Stomach (tissue), 9 donors: ENCODE data around the gene CUL4A. TPM values are rescaled to one million over a fixed set of nuclear protein-coding genes. Genes with fewer than 3 reads are reported as not detected.

Source experiments
- DNase-seq, 2 donors: peaks; one replicate each; pipeline versions ENCODE4 v3.0.0 to v3.0.0-alpha.2; 2013 to 2019
- H3K27ac ChIP-seq, 5 donors: fragments of 200-600 bp in 4 of 5; sonication (generic) in 4 of 5; one replicate each; pipeline ENCODE4 v1.5.1; 2013 to 2019; ENCODE audit warnings: mild to moderate bottlenecking in 1 of 5, moderate library complexity in 1 of 5
- H3K27me3 ChIP-seq, 3 donors: fragments of 200-600 bp; sonication (generic); one replicate each; pipeline ENCODE4 v1.5.1; 2017 to 2019; ENCODE audit warnings: mixed run types in 1 of 3
- H3K36me3 ChIP-seq, 4 donors: fragments of 200-600 bp; sonication (generic); 1 replicate in 3 of 4; 2 replicates in 1 of 4; pipeline ENCODE4 v1.5.1; 2016 to 2019
- H3K4me1 ChIP-seq, 4 donors: fragments of 200-600 bp; sonication (generic); one replicate each; pipeline ENCODE4 v1.5.1; 2016 to 2019
- H3K4me3 ChIP-seq, 4 donors: fragments of 200-600 bp; sonication (generic) in 3 of 4; one replicate each; pipeline ENCODE4 v1.5.1; 2016 to 2019; ENCODE audit warnings: mild to moderate bottlenecking in 1 of 4
- H3K9me3 ChIP-seq, 4 donors: fragments of 200-600 bp; sonication (generic); one replicate each; pipeline ENCODE4 v1.5.1; 2016 to 2019
- EP300 ChIP-seq: sonication (generic); formaldehyde crosslinking; IDR thresholded peaks from one replicate; pipeline ENCODE4 v1.6.1; 2017; ENCODE audit warnings: antibody characterized with exemption
- POLR2A ChIP-seq, 4 donors: fragments of 450-650 bp; IDR thresholded peaks; one replicate each; pipeline ENCODE4 v1.6.1; 2016; ENCODE audit warnings: antibody characterized with exemption in 4 of 4, control low read depth in 2 of 4, mild to moderate bottlenecking in 1 of 4, moderate library complexity in 1 of 4
- POLR2AphosphoS5 ChIP-seq, 3 donors: sonication (generic); formaldehyde crosslinking; IDR thresholded peaks; one replicate each; pipeline ENCODE4 v1.6.1; 2016; ENCODE audit warnings: antibody characterized with exemption in 3 of 3
- WGBS, 5 donors: extraction: QIAGEN DNeasy Blood & Tissue Kit in 3 of 5; methylation state at CpG; one replicate each; pipeline versions ENCODE4 v1.1.5 to v1.1.7; 2013 to 2018; 5-methylcytosine and 5-hydroxymethylcytosine counted together
- intact Hi-C: fragments of 100-400 bp; cut with DNase I; formaldehyde crosslinking; loops from one replicate; pipeline ENCODE4 v1.15.1; 2023; ENCODE audit warnings: low total_unique reads
- polyA plus RNA-seq, 3 donors: library from polyadenylated mRNA; stranded (reverse); fragments of 200-250 nt; gene quantifications; one replicate each; pipeline ENCODE4 v1.2.3, GENCODE V29; 2013
- total RNA-seq, 5 donors: library from RNA; depleted of rRNA; stranded (reverse); fragments of >200 nt; gene quantifications; one replicate each; pipeline versions ENCODE4 v1.1.0 to v1.2.3, GENCODE V29; 2014 to 2016
- TF ChIP-seq, protein P1 (sequence below), 7 experiments: fragments of 450-650 bp in 4 of 7; fragments of 200-600 bp in 3 of 7; sonication (generic) in 3 of 7; IDR thresholded peaks; one replicate each; pipeline ENCODE4 v1.5.1; 2016 to 2019; ENCODE audit warnings: antibody characterized with exemption in 7 of 7, control low read depth in 2 of 7, mild to moderate bottlenecking in 1 of 7
- donor health status: healthy with polysubstance abuse.
- donor health status: Bipolar disorder and iron deficiency.
- donor health status: healthy.

CUL4A gene
- total and polyA plus RNA-seq, 8 donors, result 24.4 to 153 (median 108) TPM

DNA sequence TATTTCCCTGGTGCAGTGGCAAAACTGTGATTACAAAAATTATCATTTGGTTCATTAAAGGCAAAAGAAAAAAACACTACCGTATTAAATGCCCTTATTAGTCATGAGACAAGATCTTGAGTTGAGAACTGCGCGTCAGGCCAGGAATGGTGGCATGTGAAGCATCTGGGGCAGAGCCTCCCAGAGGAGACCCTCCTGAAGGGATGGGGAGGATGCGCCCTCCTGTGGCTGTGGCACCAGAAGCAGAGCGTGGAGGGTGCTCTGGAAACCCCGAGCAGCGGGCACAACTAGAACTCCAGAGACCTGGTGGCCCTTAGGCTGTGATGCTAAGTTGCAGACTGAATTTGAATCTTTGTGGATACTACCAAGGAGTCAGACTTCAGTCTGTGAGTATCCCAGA is 11.5 kb downstream of the CUL4A start:
- H3K27me3 ChIP-seq, result no peaks in the 10 kb centered on the region
- DNase-seq, result no peak
- H3K27ac ChIP-seq, result peak overlapping the region in 1 of 5 donors; percentile 11
- no peak for TF ChIP-seq EP300
- TF ChIP-seq, protein P1, sequence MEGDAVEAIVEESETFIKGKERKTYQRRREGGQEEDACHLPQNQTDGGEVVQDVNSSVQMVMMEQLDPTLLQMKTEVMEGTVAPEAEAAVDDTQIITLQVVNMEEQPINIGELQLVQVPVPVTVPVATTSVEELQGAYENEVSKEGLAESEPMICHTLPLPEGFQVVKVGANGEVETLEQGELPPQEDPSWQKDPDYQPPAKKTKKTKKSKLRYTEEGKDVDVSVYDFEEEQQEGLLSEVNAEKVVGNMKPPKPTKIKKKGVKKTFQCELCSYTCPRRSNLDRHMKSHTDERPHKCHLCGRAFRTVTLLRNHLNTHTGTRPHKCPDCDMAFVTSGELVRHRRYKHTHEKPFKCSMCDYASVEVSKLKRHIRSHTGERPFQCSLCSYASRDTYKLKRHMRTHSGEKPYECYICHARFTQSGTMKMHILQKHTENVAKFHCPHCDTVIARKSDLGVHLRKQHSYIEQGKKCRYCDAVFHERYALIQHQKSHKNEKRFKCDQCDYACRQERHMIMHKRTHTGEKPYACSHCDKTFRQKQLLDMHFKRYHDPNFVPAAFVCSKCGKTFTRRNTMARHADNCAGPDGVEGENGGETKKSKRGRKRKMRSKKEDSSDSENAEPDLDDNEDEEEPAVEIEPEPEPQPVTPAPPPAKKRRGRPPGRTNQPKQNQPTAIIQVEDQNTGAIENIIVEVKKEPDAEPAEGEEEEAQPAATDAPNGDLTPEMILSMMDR (IDR thresholded peaks at IDR 0.05), result no peak
- no peak for TF ChIP-seq POLR2A (IDR thresholded peaks at IDR 0.05)
- no peak for TF ChIP-seq POLR2AphosphoS5 (IDR thresholded peaks at IDR 0.05)
- whole genome bisulfite sequencing, 5 donors, result 93 to 97% (median 95%) methylated on average over 7 of the region's 7 CpGs
- peaks cover 13 to 50% (median 34%) of the 10 kb centered on the region in 4 donors for H3K4me1 ChIP-seq
- no peak overlapping the region for H3K4me3 ChIP-seq
- intact Hi-C loops, result no loop called here
- no peaks in the 10 kb centered on the region for H3K9me3 ChIP-seq
- peaks cover 20 to 69% (median 67%) of the 10 kb centered on the region in 4 donors for H3K36me3 ChIP-seq

DNA sequence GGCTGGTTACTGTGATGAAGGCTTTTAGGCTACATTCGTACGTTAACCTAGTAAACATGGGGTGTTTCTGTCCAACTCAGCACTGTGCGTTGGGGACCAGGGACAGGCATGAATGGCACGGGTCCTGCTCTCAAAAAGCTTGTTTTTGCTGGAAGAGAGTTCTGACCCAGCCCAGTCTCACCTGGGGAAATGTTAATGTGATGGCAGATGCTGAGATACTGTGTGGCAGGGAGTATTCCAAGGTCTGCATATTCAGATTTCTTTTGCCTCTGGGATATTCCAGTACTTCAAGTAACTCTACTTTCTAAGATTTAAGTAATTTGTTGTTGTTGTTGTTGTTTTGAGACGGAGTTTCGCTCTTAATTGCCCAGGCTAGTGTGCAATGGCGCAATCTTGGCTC is 13.7 kb downstream of the CUL4A start:
- TF ChIP-seq, protein P1 (IDR thresholded peaks at IDR 0.05), result no peak
- no peak overlapping the region for H3K4me3 ChIP-seq
- WGBS, 5 donors, result 95 to 98% (median 97%) methylated on average over 7 of the region's 7 CpGs
- H3K9me3 ChIP-seq, result no peaks in the 10 kb centered on the region
- intact Hi-C loops, result no loop called here
- no peaks in the 10 kb centered on the region for H3K27me3 ChIP-seq
- peaks cover 25 to 91% (median 89%) of the 10 kb centered on the region in 4 donors for H3K36me3 ChIP-seq
- no peak for DNase-seq
- H3K27ac ChIP-seq, result no peak overlapping the region
- peaks cover 0 to 29% (median 21%) of the 10 kb centered on the region in 4 donors for H3K4me1 ChIP-seq

DNA sequence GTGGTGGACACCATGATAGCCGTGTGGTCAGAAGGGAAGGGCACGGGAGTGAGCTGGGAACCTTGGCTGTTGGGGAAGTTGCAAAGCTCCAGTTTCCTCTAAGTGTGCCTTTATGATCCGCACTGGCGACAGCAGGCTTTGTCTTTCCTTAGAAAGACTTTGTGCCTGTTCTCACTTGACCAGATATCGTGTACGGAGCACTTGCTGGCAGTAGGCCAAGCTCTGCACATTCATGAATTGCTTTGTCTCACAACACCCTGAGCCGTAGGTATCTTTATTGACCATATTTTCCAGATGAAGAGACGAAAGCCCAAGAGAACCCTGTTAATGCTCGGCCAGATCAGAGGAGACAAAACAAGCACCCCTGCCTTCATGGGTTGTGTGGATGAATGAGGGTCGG is 15.1 kb downstream of the CUL4A start:
- TF ChIP-seq POLR2A (IDR thresholded peaks at IDR 0.05) (no peak), EP300 (no peak), POLR2AphosphoS5 (IDR thresholded peaks at IDR 0.05) (no peak)
- TF ChIP-seq, protein P1 (IDR thresholded peaks at IDR 0.05), result no peak
- Histone ChIP-seq H3K4me3 (no peak overlapping the region), H3K27ac (no peak overlapping the region), H3K9me3 (no peaks in the 10 kb centered on the region), H3K27me3 (no peaks in the 10 kb centered on the region), H3K4me1 (peaks cover 0 to 19% (median 14%) of the 10 kb centered on the region in 4 donors), H3K36me3 (peaks cover 37 to 98% (median 98%) of the 10 kb centered on the region in 4 donors)
- intact Hi-C loops, result no loop called here
- WGBS, 5 donors, result 60 to 77% (median 64%) methylated on average over 10 of the region's 10 CpGs
- peak in 1 of 2 donors; percentile 70 for DNase-seq

DNA sequence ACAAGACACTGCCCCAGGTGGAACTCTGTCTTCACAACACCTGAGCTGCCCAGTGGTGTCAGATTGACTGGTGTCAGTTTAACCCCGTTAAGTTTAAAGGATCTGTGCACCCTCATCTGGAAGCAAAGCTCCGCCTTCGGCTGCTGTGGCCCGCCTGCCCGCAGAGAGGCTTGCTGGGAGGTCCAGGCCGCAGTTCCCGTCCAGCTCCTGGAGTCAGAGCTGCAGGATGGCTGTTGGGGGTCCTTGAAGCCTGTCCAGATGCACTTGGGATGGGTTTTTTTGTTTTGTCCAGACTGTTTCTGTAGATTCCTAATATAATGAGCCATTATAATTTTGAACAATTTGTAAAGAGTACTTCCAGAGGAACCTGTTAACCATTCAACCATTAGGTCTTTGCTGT is 16.1 kb downstream of the CUL4A start:
- no peak overlapping the region for H3K4me3 ChIP-seq
- intact Hi-C loops, result no loop called here
- 84 to 97% (median 95%) methylated on average over 5 to 7 of the region's 7 CpGs for WGBS, 5 donors
- H3K27me3 ChIP-seq, result no peaks in the 10 kb centered on the region
- TF ChIP-seq POLR2AphosphoS5 (IDR thresholded peaks at IDR 0.05) (no peak), POLR2A (IDR thresholded peaks at IDR 0.05) (no peak), EP300 (no peak)
- TF ChIP-seq, protein P1 (IDR thresholded peaks at IDR 0.05), result no peak
- no peaks in the 10 kb centered on the region for H3K9me3 ChIP-seq
- DNase-seq, result no peak
- peaks cover 0 to 9% (median 6%) of the 10 kb centered on the region in 4 donors for H3K4me1 ChIP-seq
- H3K36me3 ChIP-seq, result peaks cover 45 to 98% (median 98%) of the 10 kb centered on the region in 4 donors
- no peak overlapping the region for H3K27ac ChIP-seq
